Brain microvascular endothelial cell (primary cell): Measurements from ENCODE around the gene CHRM3.

Experiments used
- DNase-seq: peaks from one replicate; pipeline ENCODE4 v3.0.0-alpha.2; 2020
- H3K27ac ChIP-seq: fragments of 250-450 bp; sonication (Bioruptor Pico); 2 replicates; pipeline ENCODE4 v1.5.1; 2020; ENCODE audit warnings: mild to moderate bottlenecking, moderate library complexity
- H3K27me3 ChIP-seq: fragments of 250-450 bp; sonication (Bioruptor Pico); replicated peaks from 2 replicates; pipeline ENCODE4 v1.5.1; 2020; ENCODE audit warnings: mild to moderate bottlenecking
- H3K36me3 ChIP-seq: fragments of 250-450 bp; sonication (Bioruptor Pico); replicated peaks from 2 replicates; pipeline ENCODE4 v1.5.1; 2020; ENCODE audit warnings: mild to moderate bottlenecking
- H3K4me3 ChIP-seq: 2 replicates; pipeline ENCODE4 v1.5.1; 2011; ENCODE audit warnings: low read depth, mild to moderate bottlenecking, control low read depth, low read length, moderate library complexity
- CTCF ChIP-seq: IDR thresholded peaks from 2 replicates; pipeline ENCODE4 v1.5.1; 2011; ENCODE audit warnings: low read depth, mild to moderate bottlenecking, moderate library complexity, low read length, control low read depth, inconsistent platforms; ENCODE audit errors: missing control alignments
- in situ Hi-C: cut with HindIII; loops from 2 replicates; pipeline ENCODE4 v1.10.0; 2017; ENCODE audit warnings: low sequenced_read_pairs, low pct_ligation_motif_present

The CHRM3 gene

DNA sequence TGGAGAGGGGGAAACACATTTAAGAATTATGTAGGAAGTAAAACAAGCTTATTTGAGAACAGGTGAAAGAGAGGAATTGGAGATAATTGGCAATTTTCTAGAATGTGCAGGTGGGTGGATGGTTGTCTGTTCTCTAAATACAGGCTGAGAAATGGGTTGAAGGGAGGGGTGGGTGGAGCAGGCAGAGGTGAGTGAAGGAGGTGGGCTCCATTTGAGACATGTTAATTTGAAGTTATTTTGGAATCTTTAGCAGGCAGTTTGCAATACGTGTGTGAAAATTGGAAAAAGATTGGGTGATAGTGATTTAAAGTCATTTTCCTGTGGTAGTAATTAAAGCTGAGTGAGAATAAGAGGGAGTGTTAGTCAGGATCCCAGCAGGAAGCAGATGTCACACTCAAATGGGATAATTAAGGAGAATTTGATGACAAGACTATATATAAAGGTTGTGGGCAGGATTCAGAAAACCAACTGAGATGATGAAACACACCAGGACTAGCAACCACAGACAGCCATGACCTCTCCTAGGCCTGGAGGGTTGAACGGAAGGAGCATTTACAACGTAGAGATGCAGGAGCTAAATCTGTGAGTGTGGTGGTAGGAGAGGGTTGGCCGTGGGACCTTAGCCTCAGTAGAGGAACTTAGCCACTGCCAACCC is 40.6 kb downstream of the CHRM3 start:
- DNase-seq = no peak
- H3K27me3 ChIP-seq = no peaks in the 10 kb centered on the region
- no peak overlapping the region for H3K4me3 ChIP-seq
- in situ Hi-C loops = no loop called here
- no peak for TF ChIP-seq CTCF
- no peaks in the 10 kb centered on the region for H3K36me3 ChIP-seq
- no peak overlapping the region for H3K27ac ChIP-seq

DNA sequence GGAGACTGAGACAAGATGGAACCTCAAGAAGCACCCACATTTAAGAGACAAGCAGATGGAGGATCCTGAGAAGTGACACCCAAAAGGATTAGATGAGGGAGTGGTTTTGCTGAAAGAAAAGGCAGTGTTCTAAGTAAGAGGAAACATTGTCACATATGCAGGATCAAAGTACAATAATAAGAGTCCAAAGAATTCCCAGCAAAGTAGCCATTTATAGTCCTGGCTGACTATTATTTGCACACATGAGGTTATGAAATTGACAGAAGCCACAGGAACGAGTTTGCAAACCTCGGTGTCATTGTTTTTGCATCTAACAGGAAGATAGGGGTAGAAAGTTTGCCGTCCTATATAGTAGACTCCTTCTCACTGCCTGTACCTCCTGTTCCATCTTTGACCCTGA is 41.3 kb downstream of the CHRM3 start:
- no peaks in the 10 kb centered on the region for H3K36me3 ChIP-seq
- in situ Hi-C loops = no loop called here
- no peaks in the 10 kb centered on the region for H3K27me3 ChIP-seq
- H3K27ac ChIP-seq = no peak overlapping the region
- no peak overlapping the region for H3K4me3 ChIP-seq
- TF ChIP-seq CTCF = no peak
- no peak for DNase-seq

GRCh38 chr1:239428120-239428710 is 41.8 kb downstream of the CHRM3 start:
- no peak overlapping the region for H3K4me3 ChIP-seq
- TF ChIP-seq CTCF = no peak
- H3K27ac ChIP-seq = no peak overlapping the region
- in situ Hi-C loops = no loop called here
- no peaks in the 10 kb centered on the region for H3K36me3 ChIP-seq
- no peak for DNase-seq
- H3K27me3 ChIP-seq = no peaks in the 10 kb centered on the region

DNA sequence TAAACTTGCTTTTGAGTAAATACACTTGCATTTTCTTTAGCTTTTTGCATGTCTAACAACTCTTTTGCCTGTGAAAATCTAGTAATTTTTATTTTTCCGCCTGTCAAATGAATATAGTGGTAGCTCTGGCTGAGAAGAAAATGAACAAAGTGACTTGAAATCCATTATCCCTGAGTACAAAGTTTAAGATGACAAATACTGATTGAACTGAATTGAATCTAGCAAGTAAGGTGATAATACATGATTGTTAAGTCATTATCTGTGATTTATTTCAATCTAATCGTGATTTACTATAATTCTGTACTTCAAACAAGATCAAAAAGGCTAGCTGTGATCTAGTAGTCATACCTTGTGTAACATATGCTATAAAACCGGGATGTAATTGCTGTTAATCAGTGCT is 42.8 kb downstream of the CHRM3 start:
- Histone ChIP-seq H3K4me3 (no peak overlapping the region), H3K27ac (no peak overlapping the region), H3K27me3 (no peaks in the 10 kb centered on the region), H3K36me3 (no peaks in the 10 kb centered on the region)
- no peak for DNase-seq
- in situ Hi-C loops = no loop called here
- TF ChIP-seq CTCF = no peak

GRCh38 chr1:239432255-239432654 is 45.9 kb downstream of the CHRM3 start:
- in situ Hi-C loops = no loop called here

More at GRCh38 chr1:239432255-239432654, 45.9 kb downstream of the CHRM3 start:
- Histone ChIP-seq H3K27ac (no peak overlapping the region), H3K36me3 (no peaks in the 10 kb centered on the region), H3K4me3 (no peak overlapping the region), H3K27me3 (no peaks in the 10 kb centered on the region)
- no peak for TF ChIP-seq CTCF
- DNase-seq = no peak
